GM19193 (cell line): Measurements from ENCODE around the gene HTRA1.

Experiments
- POLR2A ChIP-seq: IDR thresholded peaks from 4 replicates; pipeline ENCODE4 v1.6.1; 2011; ENCODE audit not compliant: insufficient read depth, insufficient read length; ENCODE audit errors: extremely low read depth

Gene HTRA1

GRCh38 chr10:122448600-122448999, 12.8 kb upstream of the HTRA1 start:
- TF ChIP-seq POLR2A: no peak

DNA sequence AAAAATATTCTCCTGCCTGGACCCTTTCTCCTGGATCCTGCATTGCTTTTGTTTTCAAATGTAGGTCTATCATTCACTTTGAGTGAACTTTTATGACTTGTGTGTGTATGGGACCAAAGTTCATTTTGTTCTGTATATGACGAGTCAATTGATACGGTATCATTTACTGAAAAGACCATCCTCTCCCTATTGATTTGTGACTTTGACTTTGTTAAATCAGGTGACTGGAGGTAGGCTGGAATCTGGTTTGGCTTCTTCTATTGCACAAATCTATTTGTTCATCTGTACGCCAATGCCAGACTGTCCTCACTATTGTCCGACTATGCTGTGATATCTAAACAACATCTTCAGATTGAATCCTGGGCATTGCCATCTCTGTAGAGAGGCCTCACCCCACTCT, 12.2 kb upstream of the HTRA1 start:
- no peak for TF ChIP-seq POLR2A

DNA sequence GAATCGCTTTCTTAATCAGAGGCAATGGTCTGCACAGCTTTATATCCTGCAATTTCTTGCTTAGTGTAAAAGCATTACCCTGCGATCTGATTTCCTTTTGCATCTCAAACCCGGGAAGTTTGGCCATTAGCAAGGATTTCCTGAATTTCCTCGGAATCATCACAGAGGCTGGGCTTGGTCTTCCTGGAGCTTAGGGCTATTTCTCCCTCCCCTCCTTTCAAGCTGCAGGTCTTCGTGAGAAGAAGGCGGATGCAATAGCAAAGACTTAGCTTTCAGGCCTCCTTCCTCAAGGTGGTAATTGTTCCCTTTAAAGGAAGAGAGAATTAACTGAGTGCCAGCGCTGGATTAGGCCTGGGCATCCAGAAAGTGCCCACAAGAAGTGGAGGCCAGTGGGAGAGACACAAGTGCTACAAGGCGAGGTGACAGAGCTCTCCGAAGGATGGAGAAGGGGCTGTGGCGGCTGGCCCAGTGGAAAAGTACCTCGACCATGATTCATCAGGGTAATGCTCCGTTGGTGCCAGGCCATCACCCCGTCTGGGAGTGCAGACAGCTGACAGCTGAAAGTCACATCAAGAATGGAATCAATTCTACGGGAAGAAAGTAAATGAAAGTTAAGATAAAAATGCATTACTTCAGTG, 10.9 kb upstream of the HTRA1 start:
- TF ChIP-seq POLR2A: no peak

DNA sequence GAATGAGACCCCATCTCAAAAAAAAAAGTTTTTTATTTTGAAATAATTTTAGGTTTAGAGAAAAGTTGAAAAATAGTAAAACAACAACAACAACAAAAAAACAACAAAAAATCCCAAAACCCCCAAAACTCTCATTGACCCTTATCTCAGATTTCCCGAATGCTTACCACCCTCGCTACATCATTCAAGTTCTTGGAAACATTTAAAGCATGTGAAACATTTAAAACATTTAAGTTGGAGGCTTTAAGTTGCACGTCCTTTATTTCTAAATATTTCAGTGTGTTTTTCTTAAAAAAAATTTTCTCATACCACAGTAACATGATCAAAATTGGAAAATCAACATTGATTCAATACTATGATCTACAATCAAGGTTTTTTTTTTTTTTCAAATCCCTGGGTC, 7.3 kb upstream of the HTRA1 start:
- TF ChIP-seq POLR2A: no peak

DNA sequence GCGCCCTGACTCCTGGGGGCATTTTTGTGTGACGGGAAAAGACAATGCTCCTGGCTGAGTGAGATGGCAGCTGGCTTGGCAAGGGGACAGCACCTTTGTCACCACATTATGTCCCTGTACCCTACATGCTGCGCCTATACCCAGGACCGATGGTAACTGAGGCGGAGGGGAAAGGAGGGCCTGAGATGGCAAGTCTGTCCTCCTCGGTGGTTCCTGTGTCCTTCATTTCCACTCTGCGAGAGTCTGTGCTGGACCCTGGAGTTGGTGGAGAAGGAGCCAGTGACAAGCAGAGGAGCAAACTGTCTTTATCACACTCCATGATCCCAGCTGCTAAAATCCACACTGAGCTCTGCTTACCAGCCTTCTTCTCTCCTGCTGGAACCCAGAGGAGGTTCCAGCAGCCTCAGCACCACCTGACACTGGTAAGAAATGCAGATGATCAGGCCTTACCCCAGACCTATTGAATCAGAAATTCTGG, 6.7 kb upstream of the HTRA1 start, which contains the start of gene ARMS2:
TSS of gene ARMS2 (plus strand) at position 51 of the 478 bp plus-strand sequence. CDS start at position 126, 75 bp downstream.
- no peak for TF ChIP-seq POLR2A

GRCh38 chr10:122455376-122456079, 5.8 kb upstream of the HTRA1 start:
- no peak for TF ChIP-seq POLR2A

GRCh38 chr10:122457934-122458333, 3.4 kb upstream of the HTRA1 start:
- TF ChIP-seq POLR2A: no peak

- TF ChIP-seq POLR2A: no peak
Observed at GRCh38 chr10:122458693-122459092, 2.7 kb upstream of the HTRA1 start.

GRCh38 chr10:122459561-122460273, 1.6 kb upstream of the HTRA1 start:
- TF ChIP-seq POLR2A: no peak

- no peak for TF ChIP-seq POLR2A
Observed at GRCh38 chr10:122460891-122461293, 461 bp upstream of the HTRA1 start.

DNA sequence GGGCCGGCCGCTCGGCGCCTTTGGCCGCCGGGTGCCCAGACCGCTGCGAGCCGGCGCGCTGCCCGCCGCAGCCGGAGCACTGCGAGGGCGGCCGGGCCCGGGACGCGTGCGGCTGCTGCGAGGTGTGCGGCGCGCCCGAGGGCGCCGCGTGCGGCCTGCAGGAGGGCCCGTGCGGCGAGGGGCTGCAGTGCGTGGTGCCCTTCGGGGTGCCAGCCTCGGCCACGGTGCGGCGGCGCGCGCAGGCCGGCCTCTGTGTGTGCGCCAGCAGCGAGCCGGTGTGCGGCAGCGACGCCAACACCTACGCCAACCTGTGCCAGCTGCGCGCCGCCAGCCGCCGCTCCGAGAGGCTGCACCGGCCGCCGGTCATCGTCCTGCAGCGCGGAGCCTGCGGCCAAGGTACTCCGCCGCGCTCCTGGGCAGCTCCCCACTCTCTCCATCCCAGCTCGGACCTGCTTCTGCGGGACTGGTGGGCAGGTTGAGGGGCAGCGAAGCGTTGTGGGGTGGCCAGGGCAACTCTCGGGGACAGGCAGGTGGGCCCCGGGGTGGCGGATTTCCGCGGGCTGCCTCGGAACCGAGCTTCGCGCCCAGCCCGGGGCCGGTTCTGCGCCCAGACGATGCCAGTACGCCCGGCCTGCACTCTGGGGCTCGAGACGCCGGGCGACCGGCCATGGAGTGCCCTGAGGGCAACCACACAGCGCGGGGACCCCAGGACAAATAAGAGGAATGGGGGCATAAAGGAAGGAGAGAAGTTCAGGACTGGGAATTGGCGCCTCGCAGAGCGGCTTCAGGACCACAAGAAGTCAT, 578 bp downstream of the HTRA1 start:
- no peak for TF ChIP-seq POLR2A

GRCh38 chr10:122462533-122463465, 1.4 kb downstream of the HTRA1 start:
- no peak for TF ChIP-seq POLR2A

GRCh38 chr10:122463466-122464249, 2.3 kb downstream of the HTRA1 start:
- TF ChIP-seq POLR2A: no peak
